Uterus (tissue), 4 donors: ENCODE results near the gene AURKA. TPM values are rescaled to one million over a fixed set of nuclear protein-coding genes. Genes with fewer than 3 reads are reported as not detected.

ENCODE experiments used
- DNase-seq, 2 donors: peaks; one replicate each; pipeline ENCODE4 v3.0.0-alpha.2; 2019 to 2020
- H3K27ac ChIP-seq, 2 donors: fragments of 200-600 bp; sonication (generic); 1 replicate in 1 of 2; 2 replicates in 1 of 2; pipeline ENCODE4 v1.5.1; 2016 to 2018
- H3K27me3 ChIP-seq, 2 donors: fragments of 200-600 bp; sonication (generic); one replicate each; pipeline ENCODE4 v1.5.1; 2018 to 2019; ENCODE audit warnings: control low read depth in 1 of 2
- H3K36me3 ChIP-seq, 2 donors: fragments of 200-600 bp; sonication (generic); one replicate each; pipeline ENCODE4 v1.5.1; 2019; ENCODE audit warnings: control low read depth in 1 of 2
- H3K4me1 ChIP-seq, 2 donors: fragments of 200-600 bp; sonication (generic); one replicate each; pipeline ENCODE4 v1.5.1; 2018 to 2019; ENCODE audit warnings: control low read depth in 1 of 2
- H3K4me3 ChIP-seq, 2 donors: fragments of 200-600 bp; sonication (generic); 1 replicate in 1 of 2; 2 replicates in 1 of 2; pipeline ENCODE4 v1.5.1; 2018 to 2019; ENCODE audit warnings: mild to moderate bottlenecking in 1 of 2
- H3K9me3 ChIP-seq, 2 donors: fragments of 200-600 bp; sonication (generic); one replicate each; pipeline ENCODE4 v1.5.1; 2019; ENCODE audit warnings: control low read depth in 1 of 2
- CTCF ChIP-seq, 4 experiments: fragments of 200-600 bp in 2 of 4; fragments of 450-650 bp in 2 of 4; sonication (generic) in 2 of 4; IDR thresholded peaks; one replicate each; pipeline ENCODE4 v1.5.1; 2016 to 2019; ENCODE audit warnings: antibody characterized with exemption in 4 of 4, mild to moderate bottlenecking in 2 of 4, moderate library complexity in 1 of 4
- POLR2A ChIP-seq, 2 donors: fragments of 450-650 bp; IDR thresholded peaks; one replicate each; pipeline ENCODE4 v1.6.1; 2016; ENCODE audit warnings: antibody characterized with exemption in 2 of 2, mild to moderate bottlenecking in 1 of 2, moderate library complexity in 1 of 2
- intact Hi-C: fragments of 100-400 bp; cut with DNase I; formaldehyde crosslinking; loops from one replicate; pipeline ENCODE4 v1.15.1; 2023; ENCODE audit warnings: low total_unique reads
- total RNA-seq, 4 donors: library from RNA; depleted of rRNA in 3 of 4; stranded (reverse); fragments of >200 nt in 3 of 4; gene quantifications; one replicate each; pipeline versions ENCODE4 v1.1.0 to v1.2.4, GENCODE V29; 2014 to 2023
- donor health status: DM: yes; HTN: yes; CAD: no.

AURKA gene
- total RNA-seq, 4 donors from 2014 or later: 1.9 to 17.4 (median 9.7) TPM; not detected in 1

- peak; percentile 38 to 40 for DNase-seq
- H3K36me3 ChIP-seq: no peaks in the 10 kb centered on the region
- H3K9me3 ChIP-seq: no peaks in the 10 kb centered on the region
- intact Hi-C loops: no loop called here
- peaks cover 0 to 10% of the 10 kb centered on the region in 2 donors for H3K4me1 ChIP-seq
- H3K27me3 ChIP-seq: no peaks in the 10 kb centered on the region
- peak overlapping the region; percentile 76 to 88 for H3K4me3 ChIP-seq
- peak overlapping the region; percentile 75 to 82 for H3K27ac ChIP-seq
- TF ChIP-seq CTCF (IDR thresholded peaks at IDR 0.05) (no peak), POLR2A (IDR thresholded peaks at IDR 0.05) (no peak)
These were observed 32.5 kb downstream of the AURKA start for GRCh38 chr20:56359212-56360132.

- H3K4me1 ChIP-seq: peaks cover 0 to 10% of the 10 kb centered on the region in 2 donors
- no peaks in the 10 kb centered on the region for H3K36me3 ChIP-seq
- peak; percentile 86 to 89 for DNase-seq
- no peaks in the 10 kb centered on the region for H3K27me3 ChIP-seq
- no peaks in the 10 kb centered on the region for H3K9me3 ChIP-seq
- peak within 1 kb of the TSS; percentile 76 to 88 for H3K4me3 ChIP-seq
- intact Hi-C loops: no loop called here
- H3K27ac ChIP-seq: peak within 1 kb of the TSS; percentile 75 to 82
- TF ChIP-seq CTCF (IDR thresholded peaks at IDR 0.05) (no peak), POLR2A (IDR thresholded peaks at IDR 0.05) (peak; percentile 42 to 68)
These were observed 33.3 kb downstream of the AURKA start, which contains the start of gene FAM210B for GRCh38 chr20:56358600-56359211. FAM210B (plus strand) TSS chr20:56358974; CDS start chr20:56359006, 32 bp downstream.

- Histone ChIP-seq H3K27ac (peak overlapping the region; percentile 28 to 57), H3K27me3 (no peaks in the 10 kb centered on the region), H3K9me3 (no peaks in the 10 kb centered on the region), H3K4me3 (peak overlapping the region in 1 of 2 donors; percentile 88), H3K36me3 (no peaks in the 10 kb centered on the region), H3K4me1 (peaks cover 0 to 10% of the 10 kb centered on the region in 2 donors)
- intact Hi-C loops: no loop called here
- DNase-seq: no peak
- TF ChIP-seq CTCF (IDR thresholded peaks at IDR 0.05): no peak
- TF ChIP-seq POLR2A (IDR thresholded peaks at IDR 0.05): no peak
These were observed 33.9 kb downstream of the AURKA start for GRCh38 chr20:56358070-56358469.

GRCh38 chr20:56353356-56353755 is 38.7 kb downstream of the AURKA start:
- intact Hi-C loops: no loop called here
- no peaks in the 10 kb centered on the region for H3K9me3 ChIP-seq
- H3K27me3 ChIP-seq: no peaks in the 10 kb centered on the region
- no peak for DNase-seq
- H3K36me3 ChIP-seq: no peaks in the 10 kb centered on the region
- TF ChIP-seq CTCF (IDR thresholded peaks at IDR 0.05) (no peak), POLR2A (IDR thresholded peaks at IDR 0.05) (no peak)
- no peak overlapping the region for H3K4me3 ChIP-seq
- no peak overlapping the region for H3K27ac ChIP-seq
- H3K4me1 ChIP-seq: no peaks in the 10 kb centered on the region
